Endothelial cell of umbilical vein (primary cell): ENCODE data around the gene LRRC8C. TPM values are rescaled to one million over a fixed set of nuclear protein-coding genes. Genes with fewer than 3 reads are reported as not detected.

Experiments
- BruUV-seq: library from RNA; stranded (reverse); fragments of 400-500 nt; replicated peaks from 2 replicates; lab custom pipeline; 2021; lab: Mats Ljungman, UMichigan
- CTCF ChIA-PET: fragments of 300-600, 350-600 bp; sonication (Branson Sonifier 250); formaldehyde crosslinking; loops from one replicate; lab custom pipeline; 2021; ENCODE audit warnings: antibody characterized with exemption, inconsistent platforms; lab: Charles Lee
- POLR2A ChIA-PET: fragments of 300-600, 350-600 bp; sonication (Branson Sonifier 250); formaldehyde crosslinking; loops from one replicate; lab custom pipeline; 2021; ENCODE audit warnings: antibody characterized with exemption, inconsistent platforms; lab: Charles Lee
- DNase-seq: peaks from one replicate; pipeline ENCODE4 v3.0.0-alpha.2; 2011; ENCODE audit warnings: low read depth, low spot score
- FAIRE-seq: peaks from 2 replicates; lab custom pipeline; 2011; peaks lifted over from hg19 to GRCh38; lab: Jason Lieb, UNC
- H2AFZ ChIP-seq: 2 replicates; pipeline ENCODE4 v1.6.0; 2012; ENCODE audit warnings: low read depth, low read length, control low read depth, inconsistent platforms
- H3K27ac ChIP-seq: 2 replicates; pipeline ENCODE4 v1.5.1; 2011; ENCODE audit warnings: low read depth, mild to moderate bottlenecking, control low read depth, low read length, moderate library complexity; ENCODE audit not compliant: insufficient read depth
- H3K27me3 ChIP-seq, 2 experiments: 2 replicates each; pipeline versions ENCODE4 v1.6.0 to v1.6.1; 2011; ENCODE audit warnings: low read length in 2 of 2, mixed read lengths in 1 of 2; ENCODE audit not compliant: control insufficient read depth in 2 of 2, insufficient read depth in 2 of 2
- H3K36me3 ChIP-seq, 2 experiments: 2 replicates in 1 of 2; 3 replicates in 1 of 2; pipeline ENCODE4 v1.5.1; 2011; ENCODE audit warnings: low read length in 2 of 2, mild to moderate bottlenecking in 1 of 2, moderate library complexity in 1 of 2; ENCODE audit not compliant: control insufficient read depth in 2 of 2, insufficient read depth in 2 of 2; ENCODE audit errors: extremely low read depth in 1 of 2
- H3K4me1 ChIP-seq: 3 replicates; pipeline ENCODE4 v1.5.1; 2011; ENCODE audit warnings: mild to moderate bottlenecking, low read length; ENCODE audit not compliant: control insufficient read depth, insufficient read depth; ENCODE audit errors: extremely low read depth
- H3K4me2 ChIP-seq: 2 replicates; pipeline ENCODE4 v1.6.1; 2011; ENCODE audit warnings: low read length, control low read depth, mixed read lengths; ENCODE audit not compliant: insufficient read depth
- H3K4me3 ChIP-seq, 3 experiments: fragments of 200-600 bp in 1 of 3; sonication (generic), shearing (Covaris generic) in 1 of 3; replicated peaks in 1 of 3; 2 replicates each; pipeline ENCODE4 v1.5.1; 2011 to 2016; ENCODE audit warnings: control low read depth in 3 of 3, low read length in 3 of 3, mild to moderate bottlenecking in 2 of 3, inconsistent platforms in 1 of 3, low read depth in 1 of 3, moderate library complexity in 1 of 3; ENCODE audit not compliant: insufficient read depth in 1 of 3
- H3K79me2 ChIP-seq: 2 replicates; pipeline ENCODE4 v1.6.0; 2012; ENCODE audit warnings: low read length, inconsistent platforms; ENCODE audit not compliant: control insufficient read depth, insufficient read depth
- H3K9ac ChIP-seq: replicated peaks from 2 replicates; pipeline ENCODE3; 2011; ENCODE audit warnings: low read length, control low read depth; ENCODE audit not compliant: insufficient read depth; ENCODE audit errors: extremely low read depth
- H3K9me1 ChIP-seq: replicated peaks from 3 replicates; pipeline ENCODE4 v1.6.0; 2011; ENCODE audit warnings: mild to moderate bottlenecking, low read length; ENCODE audit not compliant: control insufficient read depth, insufficient read depth; ENCODE audit errors: extremely low read depth
- H3K9me3 ChIP-seq: replicated peaks from 2 replicates; pipeline ENCODE4 v1.5.1; 2012; ENCODE audit warnings: low read length, inconsistent platforms; ENCODE audit not compliant: control insufficient read depth, insufficient read depth
- H4K20me1 ChIP-seq: replicated peaks from 2 replicates; pipeline ENCODE3; 2011; ENCODE audit warnings: mild to moderate bottlenecking, low read length; ENCODE audit not compliant: control insufficient read depth, insufficient read depth; ENCODE audit errors: extremely low read depth
- CTCF ChIP-seq, 2 donors: IDR thresholded peaks; 1 replicate in 1 of 2; 2 replicates in 1 of 2; pipeline ENCODE4 v1.5.1; 2011; ENCODE audit warnings: low read length in 2 of 2, mild to moderate bottlenecking in 2 of 2, moderate library complexity in 2 of 2, control low read depth in 1 of 2, inconsistent platforms in 1 of 2, low read depth in 1 of 2; ENCODE audit not compliant: insufficient read depth in 1 of 2; ENCODE audit errors: extremely low read depth in 1 of 2
- EZH2 ChIP-seq: IDR thresholded peaks from 2 replicates; pipeline ENCODE4 v1.6.1; 2012; ENCODE audit warnings: borderline replicate concordance, low read depth, mild to moderate bottlenecking, moderate library complexity, low read length, inconsistent platforms; ENCODE audit not compliant: severe bottlenecking
- FOS ChIP-seq: IDR thresholded peaks from 2 replicates; pipeline ENCODE4 v1.6.1; 2011; ENCODE audit warnings: mild to moderate bottlenecking, low read length, moderate library complexity, borderline replicate concordance; ENCODE audit not compliant: insufficient read depth
- GATA2 ChIP-seq: IDR thresholded peaks from 2 replicates; pipeline ENCODE4 v1.7.0; 2011; ENCODE audit warnings: low read depth, mild to moderate bottlenecking, moderate library complexity, mixed read lengths, low read length; ENCODE audit not compliant: insufficient read length, insufficient read depth
- JUN ChIP-seq: IDR thresholded peaks from 2 replicates; pipeline ENCODE4 v1.6.1; 2011; ENCODE audit warnings: borderline replicate concordance, low read depth; ENCODE audit not compliant: insufficient read length, insufficient read depth
- MAX ChIP-seq: IDR thresholded peaks from 2 replicates; pipeline ENCODE4 v1.6.1; 2011; ENCODE audit not compliant: insufficient read depth, insufficient read length
- MYC ChIP-seq: IDR thresholded peaks from one replicate; pipeline ENCODE4 v1.6.1; 2011; ENCODE audit warnings: mild to moderate bottlenecking, low read depth, low read length
- POLR2A ChIP-seq: IDR thresholded peaks from 2 replicates; pipeline ENCODE4 v1.6.1; 2012; ENCODE audit warnings: low read depth, mild to moderate bottlenecking, control low read depth, low read length
- POLR2AphosphoS5 ChIP-seq: IDR thresholded peaks from 2 replicates; pipeline ENCODE4 v1.6.1; 2012; ENCODE audit warnings: low read depth, mild to moderate bottlenecking, control low read depth, low read length, moderate library complexity; ENCODE audit not compliant: insufficient read depth
- dilution Hi-C: fragments of 300-500 bp; cut with MboI; formaldehyde crosslinking; loops from one replicate; pipeline ENCODE4 v1.15.0; 2019; ENCODE audit warnings: low sequenced_read_pairs; ENCODE audit not compliant: extremely low pct_ligation_motif_present
- intact Hi-C: fragments of 100-400 bp; cut with micrococcal nuclease; formaldehyde crosslinking; loops from one replicate; pipeline ENCODE4 v1.10.0; 2022
- polyA plus RNA-seq, 4 experiments: library from polyadenylated mRNA; depleted of rRNA in 3 of 4; stranded (reverse) in 3 of 4; unstranded in 1 of 4; fragments of >200 nt; gene quantifications; 2 replicates each; pipeline versions ENCODE4 v1.2.1 to v1.2.3, GENCODE V29; 2011 to 2012; ENCODE audit warnings: missing spikeins in 1 of 4
- total RNA-seq: library from RNA; stranded (reverse); gene quantifications from 2 replicates; pipeline ENCODE4 v1.2.3, GENCODE V29; 2021

Gene LRRC8C
- total and polyA plus RNA-seq, 2 donors (not counting 3 experiments of a cell fraction or from before 2014, with no cell fraction given) = 33.6 to 51.5 TPM

- Histone ChIP-seq H3K79me2 (peaks cover 54% of the 10 kb centered on the region), H3K36me3 (peaks cover 21 to 24% of the 10 kb centered on the region in 2 experiments), H3K4me3 (no peak overlapping the region), H3K4me1 (peaks cover 15% of the 10 kb centered on the region), H3K27ac (no peak overlapping the region), H4K20me1 (peaks cover 2% of the 10 kb centered on the region), H3K9me3 (no peaks in the 10 kb centered on the region), H3K9me1 (no peaks in the 10 kb centered on the region), H3K9ac (no peak overlapping the region), H3K4me2 (no peak overlapping the region), H2AFZ (no peak overlapping the region), H3K27me3 (no peaks in the 10 kb centered on the region)
- intact Hi-C loops (loop anchor here (5.0 kb wide), 1 partner anchor 1895 kb away; no protein-coding TSS in a partner anchor), dilution Hi-C loops (no loop called here)
- BruUV-seq = no TSS peak
- DNase-seq = no peak
- ChIA-PET POLR2A (no interaction called here), CTCF (interaction anchor here (1.2 kb wide), 1 partner anchor 19 kb away, joined by 3 read pairs; no protein-coding TSS in a partner anchor)
- TF ChIP-seq POLR2AphosphoS5 (no peak), CTCF (IDR thresholded peaks at IDR 0.05; ENCODE audit: extremely low read depth in 1 of 2, insufficient read depth in 1 of 2, low read depth in 1 of 2, low read length in 2 of 2) (no peak), FOS (no peak), GATA2 (no peak), MAX (no peak), POLR2A (no peak), JUN (no peak), MYC (no peak), EZH2 (no peak)
- no peak for FAIRE-seq
Observed at GRCh38 chr1:89687254-89687653, 54.3 kb downstream of the LRRC8C start.
